ENCODE results near the gene TSNAX.

- TF ChIP-seq CTCF (IDR thresholded peaks at IDR 0.05) (no peak), POLR2A (IDR thresholded peaks at IDR 0.05) (no peak)
These were observed 63.0 kb downstream of the TSNAX start for GRCh38 chr1:231591466-231591865.

Data from Peyer's patch (tissue), 4 donors.